NCI-H128 (cell line): ENCODE measurements around the gene ACER3.
A peak's percentile ranks its signal among the peaks of the same experiment; 100 is the strongest.
"Not testable (repeated sequence)": the region's sequence is repeated elsewhere in the genome, so short reads cannot be mapped to it uniquely, and the experiment has no call there.

Experiments used
- DNase-seq: peaks from one replicate; lab custom pipeline; 2025; ENCODE audit not compliant: unreplicated experiment; lab: John Stamatoyannopoulos, UW

The ACER3 gene

DNA sequence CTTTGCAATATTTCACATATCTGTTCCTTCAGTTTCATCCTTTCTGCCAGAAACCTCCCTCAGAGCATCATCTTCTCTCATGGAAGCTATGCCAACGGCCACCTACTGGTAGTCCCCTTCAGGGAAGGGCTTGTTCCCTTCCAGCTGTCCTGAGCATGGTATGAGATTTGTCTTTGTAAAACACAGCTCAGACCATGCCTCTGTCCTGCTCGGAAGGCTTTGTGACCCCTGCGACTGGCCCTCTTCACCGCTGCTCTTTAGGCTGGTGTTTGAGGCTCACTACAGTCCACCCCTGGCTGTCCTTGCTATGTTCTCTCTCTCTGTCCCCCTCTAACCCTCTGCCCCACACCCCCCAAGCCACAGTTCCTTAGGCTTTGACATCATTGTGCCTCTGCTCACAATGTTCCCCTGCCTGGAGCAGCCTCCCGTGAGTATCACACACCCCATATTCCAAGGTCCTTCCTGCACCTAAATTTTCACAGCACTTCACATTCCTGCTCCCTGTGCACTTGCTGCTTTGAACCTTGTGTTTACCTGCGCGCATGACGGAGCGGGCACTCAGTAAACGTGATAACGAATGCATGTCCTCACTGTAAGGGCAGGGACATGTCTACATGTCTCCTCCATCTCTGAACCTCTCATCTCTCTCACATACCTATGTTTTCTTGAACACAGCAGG lies 24.0 kb upstream of the ACER3 start:
- DNase-seq, result no peak

DNA sequence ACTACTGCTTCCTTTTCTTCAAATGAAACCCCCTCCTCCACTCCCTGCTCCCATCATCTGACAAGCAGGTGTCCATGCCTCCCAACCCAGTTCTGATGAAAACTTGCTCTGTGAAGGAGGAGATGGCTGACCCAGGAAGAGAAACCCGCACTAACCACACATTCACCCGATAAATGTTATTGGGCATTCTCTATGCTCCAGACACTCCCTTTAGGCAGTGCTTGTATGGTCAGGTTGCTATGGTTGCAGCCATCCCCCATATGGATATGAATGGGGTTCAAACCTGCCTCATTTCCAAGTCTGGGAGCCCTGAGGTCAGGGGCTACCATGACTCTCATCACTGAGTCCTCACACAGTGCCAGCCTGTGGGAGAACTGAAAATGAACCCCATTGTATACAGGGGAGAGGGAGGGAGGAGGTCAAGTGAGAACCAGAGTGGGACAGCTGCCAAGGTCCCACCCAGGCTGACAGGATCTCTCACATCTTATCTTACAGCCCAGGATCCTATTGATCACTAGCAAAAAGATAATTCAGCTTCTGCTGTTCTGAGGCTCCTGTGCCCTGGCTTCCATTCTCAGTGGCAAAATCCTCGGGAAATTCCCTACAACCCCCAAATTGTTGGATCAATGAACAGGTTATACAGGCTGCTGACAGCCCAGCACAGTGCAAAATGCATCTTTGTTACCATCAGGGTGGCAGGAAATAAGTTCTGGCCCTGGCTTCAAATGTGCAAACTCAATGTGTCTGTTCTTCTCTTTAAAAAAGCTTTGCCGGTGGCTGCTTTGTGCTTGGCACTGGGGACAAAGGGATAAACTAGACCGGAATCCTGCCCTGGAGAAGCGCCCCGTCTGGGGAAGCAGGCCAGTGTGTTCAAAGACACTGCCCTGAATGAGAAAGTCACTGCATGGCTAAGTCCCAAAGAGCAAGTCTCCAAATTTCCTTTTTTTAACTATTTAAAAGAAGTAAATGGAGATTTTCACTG lies 22.7 kb upstream of the ACER3 start:
- no peak for DNase-seq

DNA sequence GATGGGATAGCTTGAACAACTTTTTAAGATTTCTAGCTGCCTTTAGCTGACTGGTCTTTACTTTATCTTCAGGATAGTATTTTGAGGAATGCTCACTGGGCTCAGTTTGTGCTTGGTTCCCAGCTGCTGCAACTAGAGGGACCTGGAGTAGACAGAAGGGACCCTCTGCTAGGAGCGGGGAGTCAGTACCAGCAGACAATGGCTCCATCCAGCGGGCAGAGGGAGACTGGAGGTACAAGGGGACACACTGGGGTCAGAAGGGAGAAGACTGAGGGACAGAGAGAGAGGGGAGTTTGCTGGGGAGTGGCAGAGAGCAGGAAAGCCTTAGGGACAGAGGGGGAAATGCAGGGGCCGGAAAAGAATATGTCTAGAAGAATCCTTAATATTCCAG lies 22.0 kb upstream of the ACER3 start:
- DNase-seq, result no peak

DNA sequence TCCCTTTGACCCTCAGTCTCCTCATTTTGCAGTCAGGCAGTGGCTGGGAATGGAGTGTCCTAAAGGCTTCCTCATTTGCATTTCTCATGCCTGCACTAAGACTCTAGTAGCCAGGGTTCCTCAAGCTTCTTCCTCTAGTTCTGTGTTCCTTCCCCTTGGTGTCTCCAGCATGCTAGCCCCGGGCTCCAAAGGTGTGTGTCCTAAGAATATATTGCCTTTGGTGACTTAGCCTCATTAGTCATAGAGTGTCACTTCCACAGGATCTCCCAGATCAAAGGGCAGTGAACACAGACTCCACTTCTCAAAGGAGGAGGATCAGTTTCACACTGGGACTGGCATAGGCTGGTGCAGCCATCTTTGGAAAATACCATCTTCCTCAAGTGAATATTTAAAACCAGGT lies 21.4 kb upstream of the ACER3 start:
- DNase-seq, result no peak

DNA sequence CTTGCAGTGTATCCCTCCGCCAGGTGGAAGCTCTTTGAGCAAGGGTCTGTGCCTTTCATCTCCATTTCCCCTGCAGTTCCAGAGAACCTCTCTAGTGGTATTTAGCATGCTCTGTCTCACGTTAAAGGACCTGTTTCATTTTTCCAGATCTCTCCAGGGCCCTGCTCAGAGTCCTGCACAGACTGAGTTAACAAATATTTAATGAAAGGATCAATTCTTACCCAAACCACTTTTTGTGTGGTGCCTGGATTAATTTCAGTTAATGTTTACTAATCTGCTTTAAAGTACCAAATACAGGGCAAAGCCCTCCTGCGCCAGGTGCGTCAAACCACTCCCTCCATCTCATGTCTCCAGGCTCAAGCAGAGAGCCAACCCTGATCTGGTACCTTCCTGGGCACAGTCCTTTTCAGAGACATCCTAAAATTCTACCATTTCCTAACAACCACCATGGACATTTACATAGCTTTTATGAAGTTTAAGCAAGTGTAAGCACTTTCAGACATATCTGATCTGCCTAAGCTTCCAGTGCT lies 18.7 kb upstream of the ACER3 start:
- no peak for DNase-seq

DNA sequence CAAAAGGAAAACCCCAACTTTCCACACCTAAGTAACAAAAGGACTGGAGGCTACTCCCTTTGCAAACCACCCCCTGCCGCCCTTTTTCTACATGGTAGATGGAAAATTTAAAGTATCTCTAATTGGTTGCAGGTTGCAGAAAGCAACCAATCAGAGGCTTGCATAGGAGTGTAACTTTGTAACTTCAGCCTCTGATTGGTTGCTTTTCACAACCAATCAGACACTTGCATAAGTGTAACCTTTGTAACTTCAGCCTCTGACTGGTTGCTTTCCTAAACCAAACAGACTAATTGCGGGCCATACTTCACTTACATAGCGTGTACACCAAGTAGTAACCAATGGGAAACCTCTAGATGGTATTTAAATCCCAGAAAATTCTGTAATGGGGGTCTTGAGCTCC lies 16.8 kb upstream of the ACER3 start:
- no peak for DNase-seq

DNA sequence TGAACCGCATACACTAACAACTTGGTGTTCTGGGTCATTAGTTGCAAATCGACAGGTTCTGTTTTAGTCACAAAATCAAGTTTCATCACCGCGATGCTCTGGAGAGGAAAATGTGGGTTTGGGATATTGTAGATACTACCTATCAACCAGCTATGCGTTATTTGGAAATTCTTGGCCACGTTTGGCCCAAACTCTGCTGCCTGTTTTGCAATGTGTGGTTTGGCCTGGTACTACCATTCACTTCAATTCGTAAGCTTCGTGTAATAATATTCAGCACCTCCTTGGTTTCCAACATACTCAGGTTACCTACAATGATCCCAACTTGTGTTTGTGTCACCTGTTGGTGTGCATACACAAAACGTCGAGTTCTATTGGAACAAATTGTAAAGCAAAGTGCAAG lies 16.2 kb upstream of the ACER3 start:
- DNase-seq, result no peak

DNA sequence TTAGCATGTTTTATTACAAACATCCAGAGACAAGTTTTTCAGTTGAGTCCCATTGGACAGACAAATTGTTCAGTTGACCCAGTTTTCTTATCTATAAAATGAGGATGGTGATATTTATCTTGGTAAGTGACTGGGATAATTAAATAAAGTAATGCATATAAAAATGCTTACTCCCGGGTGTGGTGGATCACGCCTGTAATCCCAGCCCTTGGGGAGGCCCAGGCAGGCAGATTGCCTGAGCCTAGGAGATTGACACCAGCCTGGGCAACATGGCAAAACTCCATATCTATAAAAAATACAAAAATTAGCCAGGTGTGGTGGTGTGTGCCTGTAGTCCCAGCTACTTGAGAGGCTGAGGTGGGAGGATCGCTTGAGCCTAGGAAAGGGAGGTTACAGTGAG lies 15.6 kb upstream of the ACER3 start:
- DNase-seq, result no peak

DNA sequence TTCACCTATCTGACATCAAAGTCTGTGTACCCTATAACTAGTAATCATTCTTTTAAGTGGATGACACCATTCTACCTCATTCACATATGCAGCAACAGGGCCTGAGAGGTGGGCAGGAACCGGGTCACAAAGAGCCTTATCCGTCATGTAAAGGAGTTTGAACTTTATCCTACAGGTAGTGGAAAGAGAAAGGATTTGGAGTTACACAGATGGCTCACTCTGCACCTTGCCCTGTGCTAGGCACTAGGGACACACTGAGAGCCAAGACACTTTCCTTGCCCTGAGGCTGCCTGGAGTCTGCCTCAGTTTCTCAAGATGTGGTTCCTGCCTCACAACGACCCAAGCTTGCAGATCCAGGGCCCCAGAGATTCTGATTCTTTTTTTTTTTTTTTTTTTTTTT lies 14.3 kb upstream of the ACER3 start:
- DNase-seq, result no peak

DNA sequence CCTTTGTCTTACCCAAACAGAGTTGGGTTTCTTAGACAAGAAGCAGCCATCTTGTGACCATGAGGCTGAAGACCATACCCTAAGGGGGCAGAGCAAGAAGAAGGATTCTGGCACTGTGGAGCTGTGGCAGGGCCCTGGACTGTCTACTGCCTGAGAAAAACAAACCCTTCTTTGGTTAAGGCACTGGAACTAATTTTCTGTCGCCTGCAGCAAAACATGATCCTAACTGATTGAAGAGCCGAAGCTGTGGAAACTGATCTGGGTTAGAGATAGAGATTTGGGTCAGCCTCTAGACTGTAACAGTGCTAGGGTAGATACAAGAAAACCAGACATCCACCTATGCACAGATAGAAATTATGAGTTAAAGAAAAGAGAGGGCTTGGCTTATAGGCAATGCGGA lies 11.3 kb upstream of the ACER3 start:
- no peak for DNase-seq

DNA sequence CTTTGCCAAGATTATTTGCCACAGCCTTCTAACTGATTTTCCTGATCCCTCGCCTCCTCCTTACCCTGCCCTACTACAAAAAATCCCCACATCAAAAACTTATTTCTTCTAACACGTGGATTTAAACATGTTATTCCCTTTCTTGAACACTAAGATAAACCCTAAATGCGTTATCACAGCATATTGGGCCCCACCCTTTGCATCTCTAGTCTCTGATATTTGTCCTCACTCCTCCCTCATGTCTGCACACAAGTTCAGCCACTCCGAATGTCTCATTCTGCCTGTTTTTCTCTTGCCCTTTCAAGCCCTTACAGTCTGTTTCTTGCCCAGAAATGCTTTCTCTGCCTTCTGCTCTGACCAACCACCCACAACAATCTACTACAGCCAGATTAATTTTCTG lies 10.6 kb upstream of the ACER3 start:
- no peak for DNase-seq

DNA sequence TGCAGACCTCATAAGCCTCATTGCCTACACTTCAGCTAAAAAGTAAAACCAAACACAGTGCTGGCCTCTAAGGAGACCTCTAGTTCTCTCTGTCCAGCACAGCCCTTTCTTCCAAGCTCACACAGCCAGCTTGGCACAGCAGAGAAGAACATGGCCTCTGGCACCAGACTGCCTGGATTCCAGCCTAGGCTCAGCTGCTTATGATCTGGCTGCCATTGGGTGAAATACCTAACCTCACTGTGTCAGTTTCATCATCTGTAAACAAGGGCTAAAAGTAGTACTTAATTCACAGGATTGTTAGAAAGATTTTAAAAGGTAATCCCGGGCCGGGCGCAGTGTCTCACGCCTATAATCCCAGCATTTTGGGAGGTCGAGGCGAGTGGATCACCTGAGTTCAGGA lies 9.9 kb upstream of the ACER3 start:
- no peak for DNase-seq

DNA sequence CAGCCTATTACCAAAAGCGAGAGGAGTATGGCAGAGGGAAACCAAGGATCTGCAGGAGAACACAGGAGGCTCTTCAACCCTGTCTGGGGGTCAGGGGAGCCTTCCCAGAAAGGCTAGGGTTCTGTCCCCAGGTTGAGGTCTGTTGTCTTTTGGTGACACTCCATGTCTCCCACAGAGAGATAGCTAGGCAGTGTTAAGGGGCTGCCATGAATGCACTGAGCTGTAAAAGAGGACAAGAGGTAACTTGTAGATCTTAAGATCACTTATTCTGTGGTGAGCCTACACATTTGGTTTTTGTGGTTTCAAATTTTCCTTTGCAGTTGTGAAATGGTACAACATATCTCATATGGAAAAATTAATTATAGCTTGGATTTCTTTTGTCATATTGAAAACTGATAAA lies 6.0 kb upstream of the ACER3 start:
- DNase-seq, result peak; percentile 5

DNA sequence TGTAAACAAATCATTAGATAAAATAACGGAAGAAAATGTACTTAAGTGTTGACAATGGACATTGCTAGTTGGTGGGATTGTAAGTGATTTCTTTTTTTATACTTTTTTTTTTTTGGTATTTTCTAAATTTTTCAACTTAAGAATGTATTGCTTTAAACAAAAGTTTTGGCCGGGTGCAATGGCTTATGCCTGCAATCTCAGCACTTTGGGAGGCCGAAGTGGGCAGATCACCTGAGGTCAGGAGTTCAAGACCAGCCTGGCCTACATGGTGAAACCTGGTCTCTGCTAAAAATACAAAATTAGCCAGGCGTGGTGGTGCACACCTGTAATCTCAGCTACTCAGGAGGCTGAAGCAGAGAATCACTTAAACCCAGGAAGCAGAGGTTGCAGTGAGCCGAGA lies 5.0 kb upstream of the ACER3 start:
- DNase-seq, result not testable (repeated sequence)

DNA sequence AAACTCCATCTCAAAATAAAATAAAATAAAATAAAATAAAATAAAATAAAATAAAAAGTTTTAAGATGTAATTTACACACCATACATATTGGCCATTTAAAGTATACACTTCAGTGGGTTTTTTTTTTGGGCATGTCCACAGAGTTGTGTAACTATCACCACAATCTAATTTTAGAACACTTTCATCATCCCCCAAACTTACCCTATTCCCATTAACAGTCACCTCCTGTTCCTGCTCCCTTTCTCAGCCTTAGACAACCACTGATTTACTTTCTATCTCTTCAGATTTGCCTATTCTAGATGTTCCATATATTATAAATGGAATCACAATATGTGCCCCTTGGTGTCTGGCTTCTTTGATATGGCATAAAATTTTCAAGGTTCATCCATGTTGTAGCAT lies 4.6 kb upstream of the ACER3 start:
- DNase-seq, result no peak

DNA sequence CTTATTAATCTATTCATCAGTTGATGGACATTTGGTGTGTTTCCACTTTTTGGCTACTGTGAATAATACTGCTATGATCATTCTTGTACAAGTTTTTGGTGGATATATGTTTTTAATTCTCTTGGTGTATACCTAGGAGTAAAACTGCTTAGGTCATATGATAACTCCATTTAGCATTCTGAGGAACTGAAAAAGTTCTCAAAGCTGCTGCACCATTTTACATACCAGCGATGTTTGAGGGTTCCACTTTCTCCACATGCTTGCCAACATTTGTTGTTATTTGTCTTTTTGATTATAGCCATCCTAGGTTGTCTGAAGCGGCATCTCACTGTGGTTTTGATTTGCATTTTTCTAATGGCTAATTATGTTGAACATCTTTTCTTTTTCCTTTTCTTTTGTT lies 4.1 kb upstream of the ACER3 start:
- no peak for DNase-seq

DNA sequence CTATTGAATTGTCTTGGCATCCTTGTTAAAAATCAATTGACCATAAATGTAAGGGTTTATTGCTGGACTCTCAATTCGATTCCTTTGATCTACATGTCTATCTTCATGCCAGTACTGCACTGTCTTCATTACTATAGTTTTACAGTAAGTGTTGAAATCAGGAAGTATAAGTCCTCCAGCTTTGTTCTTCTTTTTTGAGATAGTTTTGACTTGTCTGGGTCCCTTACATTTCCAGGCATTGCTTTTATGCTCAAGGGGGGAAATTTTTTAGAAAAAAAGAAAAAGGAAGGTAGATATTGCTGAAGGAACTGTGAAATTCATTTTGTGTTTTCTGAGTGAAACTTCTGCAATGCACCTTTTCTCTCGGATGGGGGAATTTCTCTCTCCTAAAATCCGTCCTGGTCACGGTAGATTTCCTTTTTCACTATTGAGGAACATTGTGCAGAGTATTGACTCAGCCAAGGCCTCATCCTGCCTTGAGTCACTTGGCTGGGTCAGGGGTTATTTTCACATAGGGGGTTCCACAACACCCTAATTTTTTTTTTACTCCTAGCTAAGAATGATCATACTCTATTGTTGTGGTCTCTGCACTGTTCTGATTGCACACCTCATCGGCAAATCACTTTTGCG lies 2.8 kb upstream of the ACER3 start:
- no peak for DNase-seq

DNA sequence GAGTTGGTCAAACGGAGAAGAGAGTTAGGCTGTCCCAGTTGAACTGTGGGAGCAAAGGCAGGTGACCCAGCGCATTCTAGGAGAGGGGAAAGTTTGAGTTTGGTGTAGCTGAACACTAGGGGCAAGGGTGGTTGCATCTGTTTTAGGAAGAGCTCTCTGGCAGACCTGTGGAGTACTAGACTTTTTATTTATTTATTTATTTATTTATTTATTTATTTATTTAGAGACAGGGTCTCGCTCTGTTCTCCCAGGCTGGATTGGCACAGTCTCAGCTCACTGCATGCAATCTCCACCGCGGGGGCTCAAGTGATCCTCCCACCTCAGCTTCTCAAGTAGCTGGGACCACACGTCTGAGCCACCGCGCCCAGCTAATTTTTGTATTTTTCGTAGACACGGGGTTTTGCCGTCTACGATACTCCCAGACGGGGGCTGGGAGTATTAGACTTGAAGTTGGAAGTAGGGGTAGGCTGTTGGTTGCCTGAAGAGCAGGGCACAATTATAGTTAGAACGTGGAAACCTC lies 950 bp upstream of the ACER3 start:
- DNase-seq, result no peak

DNA sequence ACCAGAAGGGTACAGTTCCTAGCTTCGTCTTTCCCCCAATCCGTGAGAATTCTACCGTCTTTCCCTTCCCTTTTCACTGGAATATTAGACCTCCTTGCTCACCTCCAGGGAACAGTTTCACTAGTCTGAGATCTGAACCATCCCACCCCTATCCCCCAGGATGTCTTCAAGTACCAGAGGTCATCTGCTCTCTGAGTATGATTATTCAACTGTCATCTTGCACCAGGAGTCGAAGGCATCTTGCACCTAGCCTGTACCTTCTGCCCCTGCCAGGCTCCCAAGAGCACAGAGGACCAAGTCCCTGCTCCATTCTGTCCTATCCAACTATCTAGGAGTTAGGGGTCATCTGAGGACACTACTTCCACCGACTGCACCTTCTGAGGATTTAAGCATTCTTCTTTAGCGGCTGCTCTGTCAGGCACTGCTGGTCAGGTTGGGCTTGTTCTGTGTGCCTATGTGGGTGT lies 804 bp downstream of the ACER3 start:
- no peak for DNase-seq

DNA sequence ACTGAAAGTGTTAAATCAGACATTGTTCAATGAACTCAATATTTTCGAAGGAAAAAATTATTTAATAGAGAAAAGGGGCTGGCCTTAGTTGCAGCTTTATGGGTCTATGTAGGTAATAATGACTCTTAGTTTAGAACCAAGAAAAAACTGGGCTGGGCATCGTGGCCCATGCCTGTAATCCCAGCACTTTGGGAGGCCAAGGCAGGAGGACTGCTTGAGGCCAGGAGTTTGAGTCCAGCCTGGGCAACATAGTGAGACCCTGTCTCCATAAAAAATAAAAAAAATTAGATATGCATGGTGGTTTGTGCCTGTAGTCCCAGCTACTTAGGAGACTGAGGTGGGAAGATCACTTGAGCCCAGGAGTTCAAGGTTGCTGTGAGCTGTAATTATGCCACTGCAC lies 2.1 kb downstream of the ACER3 start:
- DNase-seq, result not testable (repeated sequence)

DNA sequence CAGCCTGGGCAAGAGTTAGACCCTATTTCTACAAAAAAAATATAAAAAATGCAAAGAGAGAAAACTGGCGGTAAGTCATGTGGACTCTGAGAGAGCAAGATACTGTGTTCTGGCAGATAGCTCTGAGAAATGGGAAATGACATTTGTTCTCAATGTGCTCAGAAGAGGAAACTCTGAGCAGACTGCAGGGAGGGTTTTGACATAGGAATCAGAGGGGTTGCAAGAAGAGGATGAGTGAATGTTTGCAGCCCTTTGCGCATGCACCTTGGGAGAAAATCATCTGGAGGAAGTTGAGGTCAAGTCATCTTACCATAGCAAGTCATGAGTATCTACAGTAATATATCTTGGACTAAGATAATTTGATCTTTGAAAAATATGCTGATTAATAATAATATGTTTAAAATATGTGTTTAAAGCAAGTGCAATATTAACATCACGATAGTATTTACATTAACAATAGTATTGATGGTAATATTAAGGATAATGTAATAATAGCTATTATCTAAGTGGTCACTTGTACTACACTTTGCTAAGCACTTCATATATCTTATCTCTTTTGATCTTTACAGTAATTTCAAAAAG lies 2.6 kb downstream of the ACER3 start:
- no peak for DNase-seq
